HepG2 (cell line): Measurements from ENCODE around the gene TLDC2. TPM values are rescaled to one million over a fixed set of nuclear protein-coding genes. Genes with fewer than 3 reads are reported as not detected.

Experiments
- ADNP ChIP-seq: sonication (generic); formaldehyde crosslinking; IDR thresholded peaks from 2 replicates; pipeline ENCODE4 v1.4.0; 2020; ENCODE audit warnings: missing genetic modification reagents
- JARID2 ChIP-seq: sonication (generic); formaldehyde crosslinking; IDR thresholded peaks from 2 replicates; pipeline ENCODE4 v1.8.1; 2023; ENCODE audit warnings: missing genetic modification reagents, inconsistent platforms; ENCODE audit not compliant: insufficient replicate concordance
- JDP2 ChIP-seq: sonication (generic); formaldehyde crosslinking; IDR thresholded peaks from 2 replicates; pipeline ENCODE4 v1.8.1; 2022; ENCODE audit warnings: missing genetic modification reagents, borderline replicate concordance
- KDM1A ChIP-seq: IDR thresholded peaks from 2 replicates; pipeline ENCODE4 v1.6.1; 2016; ENCODE audit warnings: missing compliant biosample characterization
- MTERF4 ChIP-seq: sonication (generic); formaldehyde crosslinking; IDR thresholded peaks from 2 replicates; pipeline ENCODE4 v1.8.0; 2023; ENCODE audit warnings: mild to moderate bottlenecking, missing genetic modification reagents
- REL ChIP-seq: sonication (generic); formaldehyde crosslinking; conservative IDR thresholded peaks from 2 replicates; pipeline ENCODE4 v1.8.0; 2022; ENCODE audit warnings: mild to moderate bottlenecking, missing genetic modification reagents, moderate library complexity
- SMAD9 ChIP-seq: sonication (generic); formaldehyde crosslinking; IDR thresholded peaks from 2 replicates; pipeline ENCODE4 v1.5.1; 2020; ENCODE audit warnings: mild to moderate bottlenecking, missing genetic modification reagents
- YEATS2 ChIP-seq: sonication (generic); formaldehyde crosslinking; IDR thresholded peaks from 2 replicates; pipeline ENCODE4 v1.4.0; 2020; ENCODE audit warnings: missing genetic modification reagents, borderline replicate concordance
- ZBTB40 ChIP-seq, 2 experiments: fragments of 450-650 bp in 1 of 2; sonication (generic) in 1 of 2; formaldehyde crosslinking in 1 of 2; IDR thresholded peaks; 2 replicates each; pipeline versions ENCODE4 v1.6.1 to v1.8.0; 2016 to 2022; ENCODE audit warnings: antibody characterized with exemption in 1 of 2, mild to moderate bottlenecking in 1 of 2, missing genetic modification reagents in 1 of 2
- ZMYM3 ChIP-seq: sonication (generic); formaldehyde crosslinking; IDR thresholded peaks from 2 replicates; pipeline ENCODE4 v1.5.1; 2020; ENCODE audit warnings: mild to moderate bottlenecking, missing genetic modification reagents
- ZNF629 ChIP-seq: sonication (generic); formaldehyde crosslinking; conservative IDR thresholded peaks from 2 replicates; pipeline ENCODE4 v1.5.0; 2020; ENCODE audit warnings: missing genetic modification reagents
- ZNF761 ChIP-seq: sonication (generic); formaldehyde crosslinking; conservative IDR thresholded peaks from 2 replicates; pipeline ENCODE4 v1.4.0; 2020; ENCODE audit warnings: mild to moderate bottlenecking, missing genetic modification reagents
- polyA plus RNA-seq, 8 experiments: library from polyadenylated mRNA; depleted of rRNA in 3 of 8; stranded (reverse) in 7 of 8; unstranded in 1 of 8; fragments of >200 nt; fragmentation: Illumina TruSeq in 4 of 8; extraction: Trizol in 4 of 8; gene quantifications; 2 replicates each; pipeline versions ENCODE4 v1.2.1 to v1.2.3, GENCODE V29; 2011 to 2016; ENCODE audit warnings: low read depth in 4 of 8, missing spikeins in 1 of 8, mixed read lengths in 1 of 8; ENCODE audit not compliant: insufficient read depth in 1 of 8
- total RNA-seq, 5 experiments: library from RNA; depleted of rRNA; stranded (reverse); fragments of >200 nt; fragmentation: Illumina TruSeq; extraction: Trizol; gene quantifications; 2 replicates each; pipeline ENCODE4 v1.2.3, GENCODE V29; 2016; ENCODE audit warnings: low read depth in 1 of 5
- TF ChIP-seq, protein P1 (sequence below): sonication (generic); formaldehyde crosslinking; IDR thresholded peaks from 2 replicates; pipeline ENCODE4 v1.9.0; 2022; ENCODE audit warnings: low read depth, missing genetic modification reagents

Gene TLDC2
- total and polyA plus RNA-seq, 2 of the 13 experiments (the other 11 are each of a cell fraction or from before 2014, with no cell fraction given) = 1.5 to 1.6 TPM

GRCh38 chr20:36860811-36861624 is 14.9 kb upstream of the TLDC2 start (continued):
- TF ChIP-seq, protein P1, sequence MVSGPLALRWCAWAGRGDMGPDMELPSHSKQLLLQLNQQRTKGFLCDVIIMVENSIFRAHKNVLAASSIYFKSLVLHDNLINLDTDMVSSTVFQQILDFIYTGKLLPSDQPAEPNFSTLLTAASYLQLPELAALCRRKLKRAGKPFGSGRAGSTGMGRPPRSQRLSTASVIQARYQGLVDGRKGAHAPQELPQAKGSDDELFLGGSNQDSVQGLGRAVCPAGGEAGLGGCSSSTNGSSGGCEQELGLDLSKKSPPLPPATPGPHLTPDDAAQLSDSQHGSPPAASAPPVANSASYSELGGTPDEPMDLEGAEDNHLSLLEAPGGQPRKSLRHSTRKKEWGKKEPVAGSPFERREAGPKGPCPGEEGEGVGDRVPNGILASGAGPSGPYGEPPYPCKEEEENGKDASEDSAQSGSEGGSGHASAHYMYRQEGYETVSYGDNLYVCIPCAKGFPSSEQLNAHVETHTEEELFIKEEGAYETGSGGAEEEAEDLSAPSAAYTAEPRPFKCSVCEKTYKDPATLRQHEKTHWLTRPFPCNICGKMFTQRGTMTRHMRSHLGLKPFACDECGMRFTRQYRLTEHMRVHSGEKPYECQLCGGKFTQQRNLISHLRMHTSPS (CRISPR knock-in tag) = peak; percentile 19; the same call in 1 of the 2 replicates
- TF ChIP-seq JARID2 (CRISPR knock-in tag) (no peak), ADNP (CRISPR knock-in tag) (0 out of 2 replicates have a peak, but pooled peaks have one; percentile 34), SMAD9 (CRISPR knock-in tag) (no peak), ZBTB40 (IDR thresholded peaks at IDR 0.05) (no peak), ZBTB40 (CRISPR knock-in tag; IDR thresholded peaks at IDR 0.05) (peak; percentile 26; the same call in 1 of the 2 replicates), ZNF629 (CRISPR knock-in tag) (peak; percentile 98), KDM1A (CRISPR knock-in tag) (0 out of 2 replicates have a peak, but pooled peaks have one; percentile 59), MTERF4 (peak; percentile 23; the same call in 1 of the 2 replicates), ZMYM3 (peak; percentile 90), JDP2 (no peak), ZNF761 (CRISPR knock-in tag) (0 out of 2 replicates have a peak, but pooled peaks have one; percentile 24), YEATS2 (CRISPR knock-in tag) (0 out of 2 replicates have a peak, but pooled peaks have one; percentile 6), REL (CRISPR knock-in tag) (0 out of 2 replicates have a peak, but pooled peaks have one; percentile 31)
